Breast epithelium (tissue), 4 donors: Measurements from ENCODE around the gene GLI1. TPM values are rescaled to one million over a fixed set of nuclear protein-coding genes. Genes with fewer than 3 reads are reported as not detected.
"Not testable (repeated sequence)": the region's sequence is repeated elsewhere in the genome, so short reads cannot be mapped to it uniquely, and the experiment has no call there.

ENCODE experiments used
- DNase-seq, 2 donors: peaks; one replicate each; pipeline ENCODE4 v3.0.0-alpha.2; 2019; ENCODE audit warnings: low spot score in 2 of 2
- H3K27ac ChIP-seq, 2 donors: fragments of 200-600 bp; sonication (generic) in 1 of 2; one replicate each; pipeline ENCODE4 v1.5.1; 2016 to 2019; ENCODE audit warnings: mild to moderate bottlenecking in 1 of 2
- H3K27me3 ChIP-seq, 2 donors: fragments of 200-600 bp; sonication (generic) in 1 of 2; one replicate each; pipeline versions ENCODE4 v1.5.1 to v1.6.0; 2017 to 2019; ENCODE audit warnings: control low read depth in 1 of 2, mild to moderate bottlenecking in 1 of 2
- H3K36me3 ChIP-seq: fragments of 200-600 bp; one replicate; pipeline ENCODE4 v1.5.1; 2019
- H3K4me1 ChIP-seq, 2 donors: fragments of 200-600 bp; sonication (generic); one replicate each; pipeline ENCODE4 v1.5.1; 2016 to 2019; ENCODE audit warnings: control low read depth in 1 of 2
- H3K4me3 ChIP-seq, 3 donors: fragments of 200-600 bp; sonication (generic); 1 replicate in 2 of 3; 2 replicates in 1 of 3; pipeline ENCODE4 v1.5.1; 2016 to 2019; ENCODE audit warnings: mild to moderate bottlenecking in 3 of 3, moderate library complexity in 2 of 3
- H3K9me3 ChIP-seq, 2 donors: fragments of 200-600 bp; sonication (generic) in 1 of 2; one replicate each; pipeline ENCODE4 v1.5.1; 2016 to 2019; ENCODE audit warnings: control low read depth in 1 of 2
- POLR2A ChIP-seq: fragments of 450-650 bp; IDR thresholded peaks from one replicate; pipeline ENCODE4 v1.6.1; 2016; ENCODE audit warnings: antibody characterized with exemption, mild to moderate bottlenecking, moderate library complexity
- POLR2AphosphoS5 ChIP-seq, 3 donors: sonication (generic); formaldehyde crosslinking; IDR thresholded peaks; one replicate each; pipeline ENCODE4 v1.6.1; 2017; ENCODE audit warnings: antibody characterized with exemption in 3 of 3
- intact Hi-C: fragments of 100-400 bp; cut with DNase I; formaldehyde crosslinking; loops from one replicate; pipeline ENCODE4 v1.15.1; 2023; ENCODE audit warnings: low total_unique reads
- total RNA-seq, 3 donors: library from RNA; depleted of rRNA; stranded (reverse); fragments of >200 nt; gene quantifications; one replicate each; pipeline ENCODE4 v1.1.0, GENCODE V29; 2016
- TF ChIP-seq, protein P1 (sequence below), 3 donors: fragments of 450-650 bp; IDR thresholded peaks; one replicate each; pipeline ENCODE4 v1.5.1; 2016 to 2017; ENCODE audit warnings: antibody characterized with exemption in 3 of 3, mild to moderate bottlenecking in 3 of 3, moderate library complexity in 3 of 3

GLI1 gene
- total RNA-seq, 3 donors from 2014 or later, result 0.66 to 2.1 (median 1.2) TPM

DNA sequence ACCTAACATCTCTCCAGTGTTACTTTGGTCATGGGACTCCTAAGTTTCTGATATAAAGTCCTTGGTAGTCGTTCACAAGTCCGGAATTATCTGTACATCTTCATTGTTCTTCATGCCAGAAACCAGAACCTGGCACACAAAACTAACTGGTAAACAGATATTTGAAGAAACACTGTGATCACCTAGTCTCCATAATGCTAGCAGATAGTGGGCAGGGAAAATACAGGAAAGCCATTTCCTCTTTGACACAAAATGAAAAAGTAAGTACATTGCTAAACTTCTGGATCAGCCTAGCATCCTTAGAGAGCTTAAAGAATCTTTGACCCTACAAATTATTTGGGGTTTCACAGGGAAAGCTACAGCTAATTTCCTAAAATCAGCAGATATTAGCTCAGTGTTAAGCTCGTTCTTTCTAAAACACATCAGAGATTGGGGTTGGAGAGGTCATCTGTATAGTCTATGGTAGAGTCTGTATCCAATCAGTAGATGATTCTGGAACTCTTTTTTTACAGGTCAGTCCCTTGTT lies 55.9 kb downstream of the GLI1 start:
- Histone ChIP-seq H3K9me3 (no peaks in the 10 kb centered on the region), H3K4me3 (no peak overlapping the region), H3K36me3 (peaks cover 6% of the 10 kb centered on the region), H3K27ac (no peak overlapping the region), H3K4me1 (peaks cover 5 to 11% of the 10 kb centered on the region in 2 donors), H3K27me3 (no peaks in the 10 kb centered on the region)
- intact Hi-C loops, result no loop called here
- TF ChIP-seq POLR2AphosphoS5 (IDR thresholded peaks at IDR 0.05) (no peak), POLR2A (no peak)
- TF ChIP-seq, protein P1, sequence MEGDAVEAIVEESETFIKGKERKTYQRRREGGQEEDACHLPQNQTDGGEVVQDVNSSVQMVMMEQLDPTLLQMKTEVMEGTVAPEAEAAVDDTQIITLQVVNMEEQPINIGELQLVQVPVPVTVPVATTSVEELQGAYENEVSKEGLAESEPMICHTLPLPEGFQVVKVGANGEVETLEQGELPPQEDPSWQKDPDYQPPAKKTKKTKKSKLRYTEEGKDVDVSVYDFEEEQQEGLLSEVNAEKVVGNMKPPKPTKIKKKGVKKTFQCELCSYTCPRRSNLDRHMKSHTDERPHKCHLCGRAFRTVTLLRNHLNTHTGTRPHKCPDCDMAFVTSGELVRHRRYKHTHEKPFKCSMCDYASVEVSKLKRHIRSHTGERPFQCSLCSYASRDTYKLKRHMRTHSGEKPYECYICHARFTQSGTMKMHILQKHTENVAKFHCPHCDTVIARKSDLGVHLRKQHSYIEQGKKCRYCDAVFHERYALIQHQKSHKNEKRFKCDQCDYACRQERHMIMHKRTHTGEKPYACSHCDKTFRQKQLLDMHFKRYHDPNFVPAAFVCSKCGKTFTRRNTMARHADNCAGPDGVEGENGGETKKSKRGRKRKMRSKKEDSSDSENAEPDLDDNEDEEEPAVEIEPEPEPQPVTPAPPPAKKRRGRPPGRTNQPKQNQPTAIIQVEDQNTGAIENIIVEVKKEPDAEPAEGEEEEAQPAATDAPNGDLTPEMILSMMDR (IDR thresholded peaks at IDR 0.05), result no peak
- DNase-seq, result no peak

GRCh38 chr12:57515934-57516541 lies 56.5 kb downstream of the GLI1 start:
- Histone ChIP-seq H3K4me3 (no peak overlapping the region), H3K27me3 (no peaks in the 10 kb centered on the region), H3K9me3 (no peaks in the 10 kb centered on the region), H3K4me1 (peaks cover 7 to 12% of the 10 kb centered on the region in 2 donors), H3K27ac (peak overlapping the region in 1 of 2 donors; percentile 100), H3K36me3 (peaks cover 6% of the 10 kb centered on the region)
- TF ChIP-seq POLR2A (no peak), POLR2AphosphoS5 (IDR thresholded peaks at IDR 0.05) (peak in 1 of 3 donors; percentile 9)
- TF ChIP-seq, protein P1 (IDR thresholded peaks at IDR 0.05), result no peak
- intact Hi-C loops, result no loop called here
- DNase-seq, result no peak

GRCh38 chr12:57516617-57517153 lies 57.1 kb downstream of the GLI1 start:
- H3K27ac ChIP-seq, result peak overlapping the region; percentile 8 to 100
- intact Hi-C loops, result no loop called here

GRCh38 chr12:57517187-57517586 lies 57.6 kb downstream of the GLI1 start:
- TF ChIP-seq POLR2A (no peak), POLR2AphosphoS5 (IDR thresholded peaks at IDR 0.05) (no peak)
- TF ChIP-seq, protein P1 (IDR thresholded peaks at IDR 0.05), result no peak
- intact Hi-C loops, result no loop called here
- Histone ChIP-seq H3K27me3 (no peaks in the 10 kb centered on the region), H3K4me3 (no peak overlapping the region), H3K4me1 (peaks cover 13 to 23% of the 10 kb centered on the region in 2 donors), H3K36me3 (peaks cover 6% of the 10 kb centered on the region), H3K9me3 (no peaks in the 10 kb centered on the region), H3K27ac (peak overlapping the region; percentile 8 to 100)
- DNase-seq, result no peak

More at GRCh38 chr12:57516617-57517153, 57.1 kb downstream of the GLI1 start:
- peaks cover 13 to 18% of the 10 kb centered on the region in 2 donors for H3K4me1 ChIP-seq
- peaks cover 6% of the 10 kb centered on the region for H3K36me3 ChIP-seq
- DNase-seq, result no peak
- no peaks in the 10 kb centered on the region for H3K9me3 ChIP-seq
- no peaks in the 10 kb centered on the region for H3K27me3 ChIP-seq
- no peak for TF ChIP-seq POLR2AphosphoS5 (IDR thresholded peaks at IDR 0.05)
- no peak for TF ChIP-seq POLR2A
- TF ChIP-seq, protein P1 (IDR thresholded peaks at IDR 0.05), result no peak
- H3K4me3 ChIP-seq, result no peak overlapping the region

- intact Hi-C loops, H3K9me3 ChIP-seq, H3K36me3 ChIP-seq, H3K27me3 ChIP-seq, DNase-seq: not testable (repeated sequence)
- Histone ChIP-seq H3K4me1 (peaks cover 13 to 24% of the 10 kb centered on the region in 2 donors), H3K4me3 (peak overlapping the region; percentile 84 to 97 (median 93)), H3K27ac (peak overlapping the region; percentile 99 to 100)
These were observed 58.1 kb downstream of the GLI1 start for GRCh38 chr12:57517718-57518117.
